Endothelial cell (in vitro differentiated cells): ENCODE results near the gene POLR3E. TPM values are rescaled to one million over a fixed set of nuclear protein-coding genes. Genes with fewer than 3 reads are reported as not detected.

ENCODE experiments used
- DNase-seq: peaks from one replicate; pipeline ENCODE4 v3.0.0; 2021; ENCODE audit warnings: low spot score
- H3K27ac Mint-ChIP-seq: one replicate; pipeline ENCODE4 v1.8.0; 2021; ENCODE audit warnings: mixed read lengths, inconsistent platforms; ENCODE audit not compliant: unreplicated experiment
- H3K27me3 Mint-ChIP-seq: one replicate; pipeline ENCODE4 v1.8.0; 2021; ENCODE audit warnings: mild to moderate bottlenecking, moderate library complexity, mixed read lengths, inconsistent platforms; ENCODE audit not compliant: unreplicated experiment
- H3K36me3 Mint-ChIP-seq: one replicate; pipeline ENCODE4 v1.8.0; 2021; ENCODE audit warnings: mild to moderate bottlenecking, low read depth, mixed read lengths, inconsistent platforms; ENCODE audit not compliant: unreplicated experiment
- H3K4me1 Mint-ChIP-seq: one replicate; pipeline ENCODE4 v1.8.0; 2021; ENCODE audit warnings: mild to moderate bottlenecking, mixed read lengths, inconsistent platforms; ENCODE audit not compliant: unreplicated experiment
- H3K4me3 Mint-ChIP-seq: one replicate; pipeline ENCODE4 v1.8.0; 2021; ENCODE audit warnings: mild to moderate bottlenecking, mixed read lengths, inconsistent platforms; ENCODE audit not compliant: unreplicated experiment
- H3K9me3 Mint-ChIP-seq: one replicate; pipeline ENCODE4 v1.8.0; 2021; ENCODE audit warnings: mixed read lengths, inconsistent platforms; ENCODE audit not compliant: unreplicated experiment
- long read RNA-seq: library from polyadenylated mRNA; unstranded; transcript quantifications from one replicate; pipeline ENCODE4 v2.0.0, GENCODE V29; 2020; ENCODE audit not compliant: unreplicated experiment
- total RNA-seq: library from RNA; stranded (reverse); fragmentation: NEBNext Ultra II Directional; extraction: Animal tissue kit (Norgen Biotek cat#: 25700); gene quantifications from one replicate; pipeline ENCODE4 v1.2.1, GENCODE V29; 2021; ENCODE audit not compliant: unreplicated experiment
- TF ChIP-seq, protein P1 (sequence below): fragments of 200-600 bp; sonication (generic); IDR thresholded peaks from one replicate; pipeline ENCODE4 v1.5.0; 2021; ENCODE audit warnings: antibody characterized with exemption; ENCODE audit not compliant: unreplicated experiment

POLR3E gene
- total RNA-seq = 47.3 TPM
- long read RNA-seq, partial matches to known transcripts = 1 of 9 reads
- long read RNA-seq, other reads (novel, unspliced or antisense) = 2 of 9 reads

GRCh38 chr16:22297114-22297870 is at the start of gene POLR3E:
Gene POLR3E, plus strand, starts transcription at chr16:22297409. Its CDS starts 5,560 bp downstream, at chr16:22302969.
- H3K4me1 Mint-ChIP-seq = peaks cover 6% of the 10 kb centered on the region
- TF ChIP-seq, protein P1, sequence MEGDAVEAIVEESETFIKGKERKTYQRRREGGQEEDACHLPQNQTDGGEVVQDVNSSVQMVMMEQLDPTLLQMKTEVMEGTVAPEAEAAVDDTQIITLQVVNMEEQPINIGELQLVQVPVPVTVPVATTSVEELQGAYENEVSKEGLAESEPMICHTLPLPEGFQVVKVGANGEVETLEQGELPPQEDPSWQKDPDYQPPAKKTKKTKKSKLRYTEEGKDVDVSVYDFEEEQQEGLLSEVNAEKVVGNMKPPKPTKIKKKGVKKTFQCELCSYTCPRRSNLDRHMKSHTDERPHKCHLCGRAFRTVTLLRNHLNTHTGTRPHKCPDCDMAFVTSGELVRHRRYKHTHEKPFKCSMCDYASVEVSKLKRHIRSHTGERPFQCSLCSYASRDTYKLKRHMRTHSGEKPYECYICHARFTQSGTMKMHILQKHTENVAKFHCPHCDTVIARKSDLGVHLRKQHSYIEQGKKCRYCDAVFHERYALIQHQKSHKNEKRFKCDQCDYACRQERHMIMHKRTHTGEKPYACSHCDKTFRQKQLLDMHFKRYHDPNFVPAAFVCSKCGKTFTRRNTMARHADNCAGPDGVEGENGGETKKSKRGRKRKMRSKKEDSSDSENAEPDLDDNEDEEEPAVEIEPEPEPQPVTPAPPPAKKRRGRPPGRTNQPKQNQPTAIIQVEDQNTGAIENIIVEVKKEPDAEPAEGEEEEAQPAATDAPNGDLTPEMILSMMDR = peak; percentile 91

DNA sequence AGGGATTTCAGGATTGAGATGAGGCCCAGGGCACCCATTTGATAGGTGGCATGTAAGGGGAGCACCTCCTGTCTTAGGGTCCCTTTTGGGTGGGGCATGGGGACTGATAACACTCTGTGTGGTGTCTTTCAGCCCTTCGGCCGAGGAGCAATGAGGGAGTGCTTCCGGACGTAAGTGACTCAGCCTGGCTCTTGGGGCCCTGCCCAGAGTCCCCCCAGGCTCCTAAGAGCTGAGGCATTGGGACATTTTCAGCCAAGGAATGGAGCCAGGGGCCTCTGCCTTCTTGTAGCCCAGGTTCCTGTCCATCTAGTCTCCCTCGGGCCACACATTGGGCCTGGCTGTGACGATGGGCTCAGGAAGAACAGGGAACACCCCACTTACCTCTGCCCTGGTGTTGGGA is 46.7 kb upstream of the POLR3E start:
- Mint-ChIP-seq H3K4me1 (no peaks in the 10 kb centered on the region), H3K27ac (no peak overlapping the region), H3K9me3 (no peaks in the 10 kb centered on the region), H3K36me3 (peaks cover 14% of the 10 kb centered on the region), H3K27me3 (no peaks in the 10 kb centered on the region), H3K4me3 (no peak overlapping the region)
- TF ChIP-seq, protein P1 = no peak
- DNase-seq = no peak

More at GRCh38 chr16:22297114-22297870, at the start of gene POLR3E:
- no peaks in the 10 kb centered on the region for H3K9me3 Mint-ChIP-seq
- peaks cover 4% of the 10 kb centered on the region for H3K36me3 Mint-ChIP-seq
- peak within 1 kb of the TSS; percentile 98 for H3K27ac Mint-ChIP-seq
- peaks cover 17% of the 10 kb centered on the region for H3K27me3 Mint-ChIP-seq
- DNase-seq = peak; percentile 100
- peak within 1 kb of the TSS; percentile 96 for H3K4me3 Mint-ChIP-seq

- H3K9me3 Mint-ChIP-seq = no peaks in the 10 kb centered on the region
- TF ChIP-seq, protein P1 = no peak
- H3K27ac Mint-ChIP-seq = no peak overlapping the region
- peaks cover 14% of the 10 kb centered on the region for H3K36me3 Mint-ChIP-seq
- DNase-seq = no peak
- H3K4me3 Mint-ChIP-seq = no peak overlapping the region
- H3K27me3 Mint-ChIP-seq = no peaks in the 10 kb centered on the region
- H3K4me1 Mint-ChIP-seq = no peaks in the 10 kb centered on the region
Measured at GRCh38 chr16:22252317-22252716, 44.9 kb upstream of the POLR3E start.

- no peaks in the 10 kb centered on the region for H3K9me3 Mint-ChIP-seq
- no peak for DNase-seq
- TF ChIP-seq, protein P1 = no peak
- H3K4me3 Mint-ChIP-seq = no peak overlapping the region
- peaks cover 15% of the 10 kb centered on the region for H3K36me3 Mint-ChIP-seq
- H3K27me3 Mint-ChIP-seq = no peaks in the 10 kb centered on the region
- no peak overlapping the region for H3K27ac Mint-ChIP-seq
- H3K4me1 Mint-ChIP-seq = no peaks in the 10 kb centered on the region
Measured at GRCh38 chr16:22253272-22253671, 43.9 kb upstream of the POLR3E start.

DNA sequence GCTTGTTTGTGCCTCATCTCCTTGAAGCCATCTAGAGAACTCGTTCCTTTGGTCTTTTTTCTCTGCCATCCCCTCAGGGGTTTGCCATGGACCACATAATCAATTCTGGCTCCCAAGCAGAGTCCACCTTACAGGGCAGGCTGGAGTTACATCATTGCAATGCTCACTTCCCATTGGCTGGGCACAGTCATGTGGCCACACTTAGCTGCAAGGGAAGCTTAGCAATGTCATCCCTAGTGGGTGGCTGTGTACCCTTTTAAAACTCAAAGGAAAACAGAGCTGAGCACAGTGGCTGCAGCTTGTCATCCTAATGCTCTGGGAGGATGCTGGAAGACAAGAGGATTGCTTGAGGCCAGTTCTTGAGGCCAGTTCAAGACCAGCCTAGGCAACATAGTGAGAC is 41.9 kb upstream of the POLR3E start:
- H3K4me1 Mint-ChIP-seq = no peaks in the 10 kb centered on the region

More for the DNA sequence above, 41.9 kb upstream of the POLR3E start:
- TF ChIP-seq, protein P1 = no peak
- no peak overlapping the region for H3K27ac Mint-ChIP-seq
- H3K9me3 Mint-ChIP-seq = no peaks in the 10 kb centered on the region
- H3K36me3 Mint-ChIP-seq = peaks cover 24% of the 10 kb centered on the region
- no peak for DNase-seq
- H3K4me3 Mint-ChIP-seq = no peak overlapping the region
- no peaks in the 10 kb centered on the region for H3K27me3 Mint-ChIP-seq
